Measurements from ENCODE around the gene CADM2.
"Not testable (repeated sequence)": the region's sequence is repeated elsewhere in the genome, so short reads cannot be mapped to it uniquely, and the experiment has no call there.

The CADM2 gene

GRCh38 chr3:84958495-84959469 is at the start of gene CADM2:
TSS of gene CADM2 (plus strand) at chr3:84958989.
- DNase-seq: peak; percentile 90

GRCh38 chr3:84918592-84918991 is 40.2 kb upstream of the CADM2 start:
- not testable (repeated sequence) for DNase-seq

- no peak for DNase-seq
Observed at GRCh38 chr3:84922682-84923081, 36.1 kb upstream of the CADM2 start.

- DNase-seq: no peak
Observed at GRCh38 chr3:84925571-84925970, 33.2 kb upstream of the CADM2 start.

GRCh38 chr3:84943379-84943778 is 15.4 kb upstream of the CADM2 start:
- no peak for DNase-seq

- DNase-seq: no peak
Observed at GRCh38 chr3:84946240-84946639, 12.5 kb upstream of the CADM2 start.

- DNase-seq: peak; percentile 13
Observed at GRCh38 chr3:84959470-84960271, 882 bp downstream of the CADM2 start.

- no peak for DNase-seq
Observed at GRCh38 chr3:84960581-84960980, 1.8 kb downstream of the CADM2 start.

- no peak for DNase-seq
Observed at GRCh38 chr3:84961011-84961410, 2.2 kb downstream of the CADM2 start.

GRCh38 chr3:84961521-84962255 is 2.9 kb downstream of the CADM2 start:
- DNase-seq: no peak

GRCh38 chr3:84962415-84962814 is 3.6 kb downstream of the CADM2 start:
- no peak for DNase-seq

- no peak for DNase-seq
Observed at GRCh38 chr3:84963137-84963536, 4.3 kb downstream of the CADM2 start.

GRCh38 chr3:84965141-84965540 is 6.4 kb downstream of the CADM2 start:
- DNase-seq: peak; percentile 27

GRCh38 chr3:84967767-84968581 is 9.2 kb downstream of the CADM2 start:
- no peak for DNase-seq

- no peak for DNase-seq
Observed at GRCh38 chr3:84968701-84969235, 10.0 kb downstream of the CADM2 start.

GRCh38 chr3:84974347-84974746 is 15.6 kb downstream of the CADM2 start:
- DNase-seq: no peak

- DNase-seq: no peak
Observed at GRCh38 chr3:84977021-84977420, 18.2 kb downstream of the CADM2 start.

- DNase-seq: no peak
Observed at GRCh38 chr3:84978843-84979242, 20.1 kb downstream of the CADM2 start.

- no peak for DNase-seq
Observed at GRCh38 chr3:84980011-84980410, 21.2 kb downstream of the CADM2 start.

- DNase-seq: no peak
Observed at GRCh38 chr3:84980456-84980855, 21.7 kb downstream of the CADM2 start.

GRCh38 chr3:84983490-84983889 is 24.7 kb downstream of the CADM2 start:
- no peak for DNase-seq

GRCh38 chr3:84984429-84984828 is 25.6 kb downstream of the CADM2 start:
- no peak for DNase-seq
